A673 (cell line): ENCODE data around the gene LSM3.

Experiments used
- EZH2 ChIP-seq: fragments of 200-600 bp; sonication (generic); IDR thresholded peaks from 2 replicates; pipeline ENCODE4 v1.6.1; 2017; ENCODE audit warnings: borderline replicate concordance, low read depth, mild to moderate bottlenecking, mixed read lengths, antibody characterized with exemption, low read length; ENCODE audit not compliant: poor library complexity, severe bottlenecking
- TF ChIP-seq, protein P1 (sequence below): fragments of 300-800, 200-600 bp; sonication (generic); conservative IDR thresholded peaks from 2 replicates; pipeline ENCODE4 v1.5.1; 2017; ENCODE audit warnings: low read depth, mild to moderate bottlenecking, antibody characterized with exemption, low read length, moderate library complexity, mixed read lengths

DNA sequence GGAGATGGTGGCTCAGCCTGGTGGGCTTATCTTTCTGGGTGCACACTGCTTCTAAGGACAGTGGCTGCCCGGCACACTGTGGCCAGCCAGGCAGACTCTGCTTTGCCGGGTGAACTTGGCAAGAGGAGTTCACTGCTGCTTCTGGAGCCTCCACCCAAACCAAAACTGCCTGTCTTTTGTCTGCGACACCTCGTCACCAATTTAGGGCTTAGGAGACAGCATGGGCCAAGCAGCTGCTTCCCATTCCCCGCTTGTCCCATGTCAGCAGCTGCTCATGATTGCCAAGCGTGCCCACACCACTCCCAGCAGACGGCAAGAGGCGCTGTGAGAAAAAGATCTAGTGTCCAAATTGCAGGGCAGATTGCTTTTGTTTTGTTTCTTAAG lies 57.3 kb downstream of the LSM3 start:
- TF ChIP-seq, protein P1, sequence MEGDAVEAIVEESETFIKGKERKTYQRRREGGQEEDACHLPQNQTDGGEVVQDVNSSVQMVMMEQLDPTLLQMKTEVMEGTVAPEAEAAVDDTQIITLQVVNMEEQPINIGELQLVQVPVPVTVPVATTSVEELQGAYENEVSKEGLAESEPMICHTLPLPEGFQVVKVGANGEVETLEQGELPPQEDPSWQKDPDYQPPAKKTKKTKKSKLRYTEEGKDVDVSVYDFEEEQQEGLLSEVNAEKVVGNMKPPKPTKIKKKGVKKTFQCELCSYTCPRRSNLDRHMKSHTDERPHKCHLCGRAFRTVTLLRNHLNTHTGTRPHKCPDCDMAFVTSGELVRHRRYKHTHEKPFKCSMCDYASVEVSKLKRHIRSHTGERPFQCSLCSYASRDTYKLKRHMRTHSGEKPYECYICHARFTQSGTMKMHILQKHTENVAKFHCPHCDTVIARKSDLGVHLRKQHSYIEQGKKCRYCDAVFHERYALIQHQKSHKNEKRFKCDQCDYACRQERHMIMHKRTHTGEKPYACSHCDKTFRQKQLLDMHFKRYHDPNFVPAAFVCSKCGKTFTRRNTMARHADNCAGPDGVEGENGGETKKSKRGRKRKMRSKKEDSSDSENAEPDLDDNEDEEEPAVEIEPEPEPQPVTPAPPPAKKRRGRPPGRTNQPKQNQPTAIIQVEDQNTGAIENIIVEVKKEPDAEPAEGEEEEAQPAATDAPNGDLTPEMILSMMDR: no peak
- TF ChIP-seq EZH2: no peak
